Fibroblast of mammary gland (primary cell): ENCODE data around the gene KDSR.

Experiments used
- DNase-seq: peaks from one replicate; pipeline ENCODE4 v3.0.0-alpha.2; 2010; ENCODE audit warnings: low read depth
- H3K4me3 ChIP-seq: 2 replicates; pipeline ENCODE4 v1.5.1; 2011; ENCODE audit warnings: low read depth, mild to moderate bottlenecking, low read length, moderate library complexity; ENCODE audit not compliant: control insufficient read depth
- CTCF ChIP-seq: conservative IDR thresholded peaks from 2 replicates; pipeline ENCODE4 v1.5.1; 2011; ENCODE audit warnings: low read depth, low read length, inconsistent platforms; ENCODE audit not compliant: control insufficient read depth, insufficient read depth

KDSR gene

GRCh38 chr18:63286926-63287325, 80.1 kb downstream of the KDSR start:
- H3K4me3 ChIP-seq = no peak overlapping the region
- DNase-seq = no peak
- TF ChIP-seq CTCF = no peak

GRCh38 chr18:63284827-63285733, 81.9 kb downstream of the KDSR start:
- no peak for DNase-seq
- no peak for TF ChIP-seq CTCF
- no peak overlapping the region for H3K4me3 ChIP-seq

- DNase-seq = no peak
- TF ChIP-seq CTCF = no peak
- no peak overlapping the region for H3K4me3 ChIP-seq
Measured at GRCh38 chr18:63284173-63284799, 82.7 kb downstream of the KDSR start.

GRCh38 chr18:63283305-63284094, 83.5 kb downstream of the KDSR start:
- DNase-seq = no peak
- TF ChIP-seq CTCF = no peak
- H3K4me3 ChIP-seq = no peak overlapping the region

- no peak overlapping the region for H3K4me3 ChIP-seq
- no peak for DNase-seq
- TF ChIP-seq CTCF = no peak
Measured at GRCh38 chr18:63282793-63283192, 84.2 kb downstream of the KDSR start.
